Pancreas (tissue), 10 donors: ENCODE data around the gene VWA8. TPM values are rescaled to one million over a fixed set of nuclear protein-coding genes. Genes with fewer than 3 reads are reported as not detected.

Experiments used
- ATAC-seq, 4 donors: fragments of 200-7000 bp; cut with Tn5 transposase; one replicate each; pipeline versions ENCODE4 v1.8.0 to v1.9.1; 2020; ENCODE audit warnings: mild to moderate bottlenecking in 4 of 4, moderate library complexity in 4 of 4
- DNase-seq, 6 donors: peaks; one replicate each; pipeline ENCODE4 v3.0.0-alpha.2; 2020
- FAIRE-seq: peaks from 2 replicates; lab custom pipeline; 2012; peaks lifted over from hg19 to GRCh38; lab: Jason Lieb, UNC
- H3K27ac ChIP-seq, 4 donors: fragments of 200-600 bp; sonication (generic); 1 replicate in 3 of 4; 2 replicates in 1 of 4; pipeline versions ENCODE4 v1.5.0 to v1.8.0; 2020
- H3K27me3 ChIP-seq, 4 donors: fragments of 200-600 bp; one replicate each; pipeline ENCODE4 v1.8.0; 2021
- H3K36me3 ChIP-seq, 3 donors: fragments of 200-600 bp; sonication (generic) in 1 of 3; one replicate each; pipeline versions ENCODE4 v1.5.0 to v1.8.0; 2020 to 2021
- H3K4me1 ChIP-seq, 3 donors: fragments of 200-600 bp; one replicate each; pipeline ENCODE4 v1.8.0; 2021
- H3K4me3 ChIP-seq, 4 donors: fragments of 200-600 bp; sonication (generic) in 2 of 4; one replicate each; pipeline versions ENCODE4 v1.5.0 to v1.8.0; 2020 to 2021
- H3K9me3 ChIP-seq, 4 donors: fragments of 200-600 bp; one replicate each; pipeline ENCODE4 v1.8.0; 2021
- WGBS, 2 donors: extraction: QIAGEN DNeasy Blood & Tissue Kit; methylation state at CpG; one replicate each; pipeline ENCODE4 v1.1.7; 2013; 5-methylcytosine and 5-hydroxymethylcytosine counted together
- intact Hi-C, 3 donors: fragments of 100-400 bp; cut with DNase I; formaldehyde crosslinking; loops; one replicate each; pipeline versions ENCODE4 v1.11.1 to v1.14.2; 2022
- polyA plus RNA-seq, 2 donors: library from polyadenylated mRNA; stranded (reverse); fragments of 200-250 nt; gene quantifications; one replicate each; pipeline ENCODE4 v1.2.3, GENCODE V29; 2013
- total RNA-seq, 6 donors: library from RNA; stranded (reverse); fragmentation: NEBNext Ultra II Directional in 4 of 6; extraction: Animal tissue kit (Norgen Biotek cat#: 25700) in 4 of 6; gene quantifications; one replicate each; pipeline versions ENCODE4 v1.2.1 to v1.2.4, GENCODE V29; 2021 to 2023
- TF ChIP-seq, protein P1 (sequence below), 4 donors: fragments of 200-600 bp; sonication (generic) in 3 of 4; IDR thresholded peaks; one replicate each; pipeline versions ENCODE4 v1.5.0 to v1.8.0; 2021; ENCODE audit warnings: antibody characterized with exemption in 4 of 4
- donor health status: healthy with polysubstance abuse.
- donor health status: DM: no; HTN: no; CAD: no; lungs with moderate emphysema.
- donor health status: DM: no; HTN: no; CAD: no.
- donor health status: control.
- donor health status: control.
- donor health status: Bipolar disorder and iron deficiency.
- donor health status: DM: yes; HTN: yes; CAD: no.
- donor health status: DM: no; HTN: no; CAD: no.
- donor health status: DM: no; HTN: no; CAD: no.
- donor health status: DM: yes; HTN: yes; CAD: no.

Gene VWA8
- total and polyA plus RNA-seq, 8 donors, result 3.3 to 15.8 (median 9.2) TPM

DNA sequence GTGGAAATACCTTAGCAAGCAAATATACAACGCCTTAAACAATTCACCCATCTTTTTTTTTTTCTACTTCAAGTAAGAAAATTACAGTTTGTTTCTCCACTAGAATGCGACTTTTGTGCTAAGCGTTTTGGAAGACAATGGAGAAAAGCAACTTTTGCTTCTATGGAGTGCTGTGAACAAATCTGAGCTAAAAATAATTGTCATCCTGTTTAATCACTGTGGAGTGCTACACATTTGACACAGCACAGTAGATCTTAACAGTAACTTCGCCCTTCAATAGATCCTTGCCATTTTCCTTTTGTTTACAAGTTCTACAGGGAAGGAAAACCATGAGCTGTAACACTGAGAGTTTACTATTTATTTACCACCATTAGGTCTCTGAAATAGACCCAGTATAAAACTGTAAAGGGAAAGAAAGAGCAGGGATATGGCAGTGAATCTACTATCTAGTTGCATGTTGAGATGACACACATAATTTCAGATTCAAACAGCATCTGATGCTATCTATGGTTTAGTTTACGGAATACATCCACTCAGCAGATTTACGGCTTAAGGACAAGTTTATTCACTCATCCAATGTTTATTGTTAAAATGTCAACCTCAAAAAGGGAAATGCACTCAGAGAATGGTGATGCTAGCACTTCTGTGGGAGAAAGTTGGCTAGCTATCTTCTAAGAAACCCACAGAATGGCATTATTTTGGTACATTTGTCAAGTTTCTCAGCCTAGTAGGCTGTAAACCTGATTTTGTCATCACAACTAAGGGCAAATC is 175.3 kb downstream of the VWA8 start:
- FAIRE-seq, result no peak
- H3K4me1 ChIP-seq, result peaks cover 0 to 6% (median 3%) of the 10 kb centered on the region in 3 donors
- no peaks in the 10 kb centered on the region for H3K9me3 ChIP-seq
- H3K4me3 ChIP-seq, result no peak overlapping the region
- TF ChIP-seq, protein P1, sequence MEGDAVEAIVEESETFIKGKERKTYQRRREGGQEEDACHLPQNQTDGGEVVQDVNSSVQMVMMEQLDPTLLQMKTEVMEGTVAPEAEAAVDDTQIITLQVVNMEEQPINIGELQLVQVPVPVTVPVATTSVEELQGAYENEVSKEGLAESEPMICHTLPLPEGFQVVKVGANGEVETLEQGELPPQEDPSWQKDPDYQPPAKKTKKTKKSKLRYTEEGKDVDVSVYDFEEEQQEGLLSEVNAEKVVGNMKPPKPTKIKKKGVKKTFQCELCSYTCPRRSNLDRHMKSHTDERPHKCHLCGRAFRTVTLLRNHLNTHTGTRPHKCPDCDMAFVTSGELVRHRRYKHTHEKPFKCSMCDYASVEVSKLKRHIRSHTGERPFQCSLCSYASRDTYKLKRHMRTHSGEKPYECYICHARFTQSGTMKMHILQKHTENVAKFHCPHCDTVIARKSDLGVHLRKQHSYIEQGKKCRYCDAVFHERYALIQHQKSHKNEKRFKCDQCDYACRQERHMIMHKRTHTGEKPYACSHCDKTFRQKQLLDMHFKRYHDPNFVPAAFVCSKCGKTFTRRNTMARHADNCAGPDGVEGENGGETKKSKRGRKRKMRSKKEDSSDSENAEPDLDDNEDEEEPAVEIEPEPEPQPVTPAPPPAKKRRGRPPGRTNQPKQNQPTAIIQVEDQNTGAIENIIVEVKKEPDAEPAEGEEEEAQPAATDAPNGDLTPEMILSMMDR (IDR thresholded peaks at IDR 0.05), result no peak
- ATAC-seq, result no peak
- no peaks in the 10 kb centered on the region for H3K36me3 ChIP-seq
- no peaks in the 10 kb centered on the region for H3K27me3 ChIP-seq
- H3K27ac ChIP-seq, result no peak overlapping the region
- intact Hi-C loops, result no loop called here
- WGBS, 2 donors, result 91 to 92% methylated on average over 6 of the region's 6 CpGs
- no peak for DNase-seq

DNA sequence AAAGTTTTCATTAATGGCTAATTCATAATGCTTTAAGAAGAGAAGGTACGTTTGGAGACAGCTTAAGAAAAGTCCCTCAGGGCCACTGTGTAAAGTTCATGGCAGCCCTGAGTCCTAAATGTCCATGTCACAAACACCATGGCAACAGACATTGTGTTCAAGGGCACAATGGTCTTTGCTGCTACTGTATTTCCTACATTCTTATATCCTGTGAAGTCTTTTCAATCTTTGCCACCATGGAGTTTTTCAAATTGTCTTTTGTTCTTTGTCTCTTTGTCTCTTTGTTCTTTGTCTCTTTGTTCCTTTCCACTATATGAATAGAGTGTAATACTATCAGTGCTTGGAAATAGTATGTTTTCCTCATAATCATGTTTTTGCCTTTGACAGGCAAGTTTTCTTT is 178.8 kb downstream of the VWA8 start:
- Histone ChIP-seq H3K27me3 (no peaks in the 10 kb centered on the region), H3K36me3 (peaks cover 0 to 4% (median 0%) of the 10 kb centered on the region in 3 donors), H3K27ac (no peak overlapping the region), H3K9me3 (no peaks in the 10 kb centered on the region), H3K4me3 (no peak overlapping the region), H3K4me1 (peaks cover 0 to 14% (median 6%) of the 10 kb centered on the region in 3 donors)
- TF ChIP-seq, protein P1 (IDR thresholded peaks at IDR 0.05), result no peak
- intact Hi-C loops, result no loop called here
- no peak for FAIRE-seq
- ATAC-seq, result peak in 2 of 4 donors; percentile 46 to 53
- 41 to 69% methylated on average over 1 of the region's 1 CpG for WGBS, 2 donors
- no peak for DNase-seq

DNA sequence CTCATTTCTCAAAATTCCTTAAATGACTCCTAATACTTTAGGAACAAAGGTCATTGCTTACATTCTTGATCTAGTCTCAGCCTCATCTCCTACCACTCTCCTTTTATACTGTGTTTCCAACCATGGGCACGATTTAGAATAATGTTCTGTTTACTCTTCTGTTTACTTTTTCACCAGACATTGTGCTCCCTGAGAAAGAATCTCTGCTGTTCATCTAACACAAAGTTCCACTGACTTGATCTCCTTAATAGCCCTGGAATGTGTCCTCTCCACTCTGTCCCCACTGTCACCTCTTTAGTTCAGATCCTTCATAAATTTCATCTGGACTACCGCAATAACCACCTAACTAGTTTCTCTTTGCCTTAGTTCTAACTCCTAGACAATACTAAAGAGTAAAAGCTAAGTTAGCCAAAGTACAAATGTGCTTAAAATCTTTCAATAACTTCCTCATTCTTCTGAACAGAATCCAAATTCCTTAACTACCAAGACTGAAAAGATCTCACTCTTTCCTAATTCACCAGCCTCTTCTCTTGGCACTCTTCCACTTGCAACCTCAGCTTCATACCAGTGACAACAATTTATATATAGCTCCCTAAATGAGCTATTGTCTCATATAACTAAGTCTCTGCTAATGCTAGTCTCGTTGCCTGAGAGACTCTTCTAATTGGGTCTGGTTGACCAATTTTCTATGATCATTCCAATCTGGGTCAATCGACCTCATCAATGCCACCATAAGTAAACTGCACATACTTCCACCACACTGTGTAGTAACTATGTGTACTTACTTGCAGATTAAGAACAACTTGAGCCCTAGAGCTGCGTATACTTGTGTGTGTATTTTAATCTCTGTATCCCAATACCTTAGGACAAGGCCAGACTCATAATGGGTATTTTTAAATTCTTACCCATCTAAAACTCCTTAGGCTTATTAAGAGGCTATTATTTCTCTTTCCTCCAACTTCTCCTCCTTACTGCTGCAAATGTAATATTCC is 179.9 kb downstream of the VWA8 start:
- no peak for FAIRE-seq
- WGBS, 2 donors, result 57 to 61% methylated on average over 5 of the region's 5 CpGs
- no peak for DNase-seq
- intact Hi-C loops, result no loop called here
- Histone ChIP-seq H3K9me3 (no peaks in the 10 kb centered on the region), H3K4me3 (no peak overlapping the region), H3K4me1 (peaks cover 0 to 14% (median 6%) of the 10 kb centered on the region in 3 donors), H3K36me3 (peaks cover 0 to 4% (median 0%) of the 10 kb centered on the region in 3 donors), H3K27me3 (no peaks in the 10 kb centered on the region), H3K27ac (peak overlapping the region in 1 of 4 donors; percentile 28)
- ATAC-seq, result peak; percentile 21 to 59 (median 48)
- TF ChIP-seq, protein P1 (IDR thresholded peaks at IDR 0.05), result no peak

DNA sequence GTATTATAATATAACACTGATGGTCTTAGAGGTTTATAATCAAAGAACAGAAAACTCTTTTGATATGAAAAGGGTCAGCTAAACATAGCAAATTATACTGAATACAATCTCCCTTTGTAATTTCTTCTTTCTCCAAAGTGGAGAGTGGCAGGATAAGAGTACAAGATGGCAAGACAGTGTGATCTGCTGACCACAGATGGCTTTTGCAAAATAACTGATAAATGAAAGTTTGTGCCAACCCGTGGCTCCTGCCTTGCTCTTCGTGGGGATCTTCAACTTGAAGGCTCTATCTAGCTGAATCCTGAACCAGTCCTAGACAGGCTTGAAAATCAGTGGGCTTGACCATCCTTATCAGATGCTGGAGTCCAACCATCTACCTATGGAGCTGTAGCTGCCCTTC is 185.7 kb downstream of the VWA8 start:
- intact Hi-C loops, result no loop called here
- H3K9me3 ChIP-seq, result no peaks in the 10 kb centered on the region
- H3K27me3 ChIP-seq, result no peaks in the 10 kb centered on the region
- H3K4me3 ChIP-seq, result no peak overlapping the region
- H3K36me3 ChIP-seq, result peaks cover 0 to 4% (median 0%) of the 10 kb centered on the region in 3 donors
- DNase-seq (no peak), FAIRE-seq (no peak), ATAC-seq (no peak)
- 84 to 90% methylated on average over 2 of the region's 2 CpGs for WGBS, 2 donors
- H3K4me1 ChIP-seq, result peaks cover 0 to 8% (median 0%) of the 10 kb centered on the region in 3 donors
- no peak overlapping the region for H3K27ac ChIP-seq
- TF ChIP-seq, protein P1 (IDR thresholded peaks at IDR 0.05), result no peak
